Fibroblast of the aortic adventitia (primary cell): ENCODE results near the gene COP1. TPM values are rescaled to one million over a fixed set of nuclear protein-coding genes. Genes with fewer than 3 reads are reported as not detected.
"Not testable (repeated sequence)": the region's sequence is repeated elsewhere in the genome, so short reads cannot be mapped to it uniquely, and the experiment has no call there.

Source experiments
- DNase-seq: peaks from one replicate; pipeline ENCODE4 v3.0.0-alpha.2; 2010; ENCODE audit warnings: low read depth
- H3K4me3 ChIP-seq: 2 replicates; pipeline ENCODE4 v1.5.1; 2011; ENCODE audit warnings: low read depth, mild to moderate bottlenecking, control low read depth, low read length, moderate library complexity
- CTCF ChIP-seq: IDR thresholded peaks from 2 replicates; pipeline ENCODE4 v1.5.1; 2011; ENCODE audit warnings: mild to moderate bottlenecking, low read length, control low read depth, inconsistent platforms; ENCODE audit not compliant: insufficient read depth
- total RNA-seq: library from RNA; depleted of rRNA; stranded (reverse); fragments of >200 nt; gene quantifications from 2 replicates; pipeline ENCODE4 v1.2.3, GENCODE V29; 2012; ENCODE audit warnings: low replicate concordance

Gene COP1
- total RNA-seq, 1 donor, result 56.6 TPM

DNA sequence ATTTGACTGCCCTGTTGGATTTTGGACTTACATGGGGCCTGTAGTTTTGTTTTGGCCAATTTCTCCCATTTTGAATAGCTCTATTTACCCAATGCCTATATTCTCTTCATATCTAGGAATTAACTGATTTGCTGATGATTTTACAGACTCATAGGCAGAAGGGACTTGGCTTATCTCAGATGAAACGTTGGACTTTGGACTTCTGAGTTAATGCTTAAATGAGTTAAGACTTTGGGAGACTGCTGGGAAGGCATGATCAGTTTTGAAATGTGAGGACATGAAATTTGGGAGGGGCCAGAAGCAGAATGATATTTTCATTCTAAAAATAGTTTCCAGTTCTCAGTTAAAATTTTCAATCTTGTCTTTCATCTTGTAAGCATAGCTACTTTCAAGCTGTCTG is 222.3 kb downstream of the COP1 start:
- DNase-seq, result no peak
- H3K4me3 ChIP-seq, result no peak overlapping the region
- no peak for TF ChIP-seq CTCF

GRCh38 chr1:175984057-175984812 is 222.9 kb downstream of the COP1 start:
- no peak for TF ChIP-seq CTCF
- no peak for DNase-seq
- no peak overlapping the region for H3K4me3 ChIP-seq

DNA sequence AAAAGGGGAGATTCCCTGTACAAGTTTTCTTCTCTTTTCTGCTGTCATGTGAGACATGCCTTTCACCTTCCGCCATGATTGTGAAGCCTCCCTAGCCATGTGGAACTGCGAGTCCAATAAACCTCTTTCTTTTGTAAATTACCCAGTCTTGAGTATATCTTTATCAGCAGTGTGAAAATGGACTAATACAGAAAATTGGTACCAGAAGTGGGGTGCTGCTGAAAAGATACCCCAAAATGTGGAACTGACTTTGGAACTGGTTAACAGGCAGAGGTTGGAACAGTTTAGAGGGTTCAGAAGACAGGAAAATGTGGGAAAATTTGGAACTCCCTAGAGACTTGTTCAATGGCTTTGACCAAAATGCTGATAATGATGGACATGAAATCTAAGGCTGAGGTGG is 223.7 kb downstream of the COP1 start:
- H3K4me3 ChIP-seq, DNase-seq: not testable (repeated sequence)

DNA sequence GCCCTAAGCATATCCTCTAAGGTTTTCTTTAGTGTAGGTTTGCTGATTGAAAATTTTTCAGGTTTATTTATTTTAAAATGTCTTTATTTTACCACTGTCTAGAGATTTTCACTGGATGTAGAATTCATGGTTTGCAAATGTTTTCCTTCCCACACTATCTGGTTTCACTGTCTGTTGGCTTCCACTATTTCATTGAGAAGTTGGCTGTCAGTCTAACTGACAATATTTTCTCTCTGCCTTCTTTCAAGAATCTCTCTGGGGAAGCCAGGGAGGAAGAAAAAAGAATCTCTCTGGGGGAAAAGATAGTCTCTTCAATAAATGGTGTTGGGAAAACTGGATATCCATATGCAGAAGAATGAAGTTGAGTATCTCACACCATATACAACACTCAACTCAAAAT is 226.0 kb downstream of the COP1 start:
- DNase-seq, result no peak
- H3K4me3 ChIP-seq, result no peak overlapping the region
- TF ChIP-seq CTCF, result no peak

DNA sequence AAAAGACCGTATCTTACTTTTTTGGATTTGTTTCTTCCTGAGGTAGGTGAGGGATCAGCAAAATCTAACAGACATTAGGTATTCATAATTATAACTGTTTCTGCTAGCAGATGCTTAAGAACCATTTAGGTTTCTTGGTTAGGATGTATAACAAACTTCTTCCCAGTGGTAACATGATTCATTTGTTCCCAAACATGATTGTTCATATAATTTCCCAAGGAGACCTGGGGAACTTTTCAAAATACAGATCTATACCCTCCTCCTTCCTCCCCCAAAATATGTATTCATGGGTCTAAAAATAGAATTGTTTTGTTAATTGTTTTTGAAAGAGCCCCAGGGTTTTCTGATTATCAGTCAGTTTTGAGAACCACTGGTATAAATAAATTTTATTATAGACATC is 228.2 kb downstream of the COP1 start:
- TF ChIP-seq CTCF, result no peak
- no peak for DNase-seq
- no peak overlapping the region for H3K4me3 ChIP-seq

- H3K4me3 ChIP-seq, result no peak overlapping the region
- DNase-seq, result peak; percentile 19
- TF ChIP-seq CTCF, result no peak
Measured at GRCh38 chr1:175978476-175978875, 228.6 kb downstream of the COP1 start.

GRCh38 chr1:175976865-175977642 is 230.0 kb downstream of the COP1 start:
- no peak overlapping the region for H3K4me3 ChIP-seq
- no peak for TF ChIP-seq CTCF
- DNase-seq, result peak; percentile 43
